HG02938 (cell line): ENCODE measurements around the gene PLA2G10.
"Not testable (repeated sequence)": the region's sequence is repeated elsewhere in the genome, so short reads cannot be mapped to it uniquely, and the experiment has no call there.

Experiments used
- ATAC-seq: cut with Tn5 transposase; IDR thresholded peaks from one replicate; pipeline ENCODE4 v1.9.1; 2021; ENCODE audit warnings: mild to moderate bottlenecking, moderate library complexity; ENCODE audit not compliant: unreplicated experiment

PLA2G10 gene, protein sequence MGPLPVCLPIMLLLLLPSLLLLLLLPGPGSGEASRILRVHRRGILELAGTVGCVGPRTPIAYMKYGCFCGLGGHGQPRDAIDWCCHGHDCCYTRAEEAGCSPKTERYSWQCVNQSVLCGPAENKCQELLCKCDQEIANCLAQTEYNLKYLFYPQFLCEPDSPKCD

DNA sequence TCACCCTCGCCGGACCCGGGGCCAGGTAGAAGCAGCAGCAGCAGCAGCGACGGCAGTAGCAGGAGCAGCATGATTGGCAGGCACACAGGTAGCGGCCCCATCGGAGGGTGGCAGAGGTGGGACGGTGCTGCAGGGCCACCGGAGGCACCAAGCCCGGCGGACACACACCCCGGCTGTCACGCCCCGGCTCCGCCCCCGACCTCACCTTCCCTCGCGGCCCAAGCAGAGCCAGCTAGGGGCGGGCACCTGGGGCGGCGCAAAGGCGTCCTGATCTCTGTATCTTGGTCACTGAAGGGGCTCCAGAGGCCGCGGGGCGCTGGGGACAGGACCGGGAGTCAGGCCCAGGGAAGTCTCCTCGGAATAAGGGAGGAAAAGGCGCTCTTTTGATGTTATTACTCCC, at the start of gene PLA2G10:
Gene PLA2G10, minus strand, starts transcription at position 180 of the 400 bp plus-strand sequence. Its CDS starts 79 bp downstream, at position 101.
- ATAC-seq, result not testable (repeated sequence)

DNA sequence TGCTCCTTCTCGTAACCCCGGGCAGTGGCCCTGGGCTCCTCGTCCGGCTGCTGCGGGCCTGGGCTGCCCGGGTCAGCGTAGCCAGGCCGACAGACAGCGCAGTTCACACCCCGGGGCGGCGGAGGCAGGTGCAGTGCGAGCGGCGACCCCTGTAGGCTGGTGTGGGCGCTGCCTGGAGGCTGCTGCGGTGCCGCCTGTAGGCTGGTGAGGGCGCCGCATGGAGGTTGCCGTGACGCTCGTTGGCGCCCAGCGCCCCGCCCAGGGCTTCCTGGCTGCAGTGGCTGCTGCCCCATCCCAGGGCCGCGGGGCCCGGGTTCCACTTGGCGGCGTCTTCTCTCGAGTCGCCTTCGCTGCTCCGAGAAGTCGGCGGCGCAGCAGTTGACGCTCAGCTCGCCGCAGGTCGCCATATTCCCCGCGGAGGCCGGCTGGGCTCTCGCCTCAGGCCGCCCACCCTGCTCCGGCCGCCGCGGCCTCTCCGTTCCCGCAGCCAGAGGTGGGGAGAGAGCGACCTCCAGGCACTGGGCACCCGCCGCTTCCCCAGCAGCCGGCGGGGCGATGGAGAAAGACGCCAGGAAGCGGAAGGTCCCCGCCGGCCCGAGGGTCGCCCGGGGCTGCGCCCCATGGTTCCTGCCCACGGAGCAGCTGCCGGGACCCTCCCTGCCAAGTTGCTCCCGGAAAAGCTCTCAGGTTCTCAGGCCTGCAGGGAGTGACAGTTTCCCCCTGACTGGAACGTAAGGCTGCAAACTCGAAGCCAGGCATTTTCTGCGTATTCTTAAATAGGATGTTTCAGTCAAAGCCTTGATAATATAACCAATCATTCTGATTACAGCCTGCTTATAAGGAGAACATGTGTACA, 48.4 kb upstream of the PLA2G10 start, which contains the start of gene NPIPA2:
Gene NPIPA2, plus strand, starts transcription at position 261 of the 856 bp plus-strand sequence. CDS start 5,533 bp downstream, outside the sequence.
- peak; percentile 90 for ATAC-seq

DNA sequence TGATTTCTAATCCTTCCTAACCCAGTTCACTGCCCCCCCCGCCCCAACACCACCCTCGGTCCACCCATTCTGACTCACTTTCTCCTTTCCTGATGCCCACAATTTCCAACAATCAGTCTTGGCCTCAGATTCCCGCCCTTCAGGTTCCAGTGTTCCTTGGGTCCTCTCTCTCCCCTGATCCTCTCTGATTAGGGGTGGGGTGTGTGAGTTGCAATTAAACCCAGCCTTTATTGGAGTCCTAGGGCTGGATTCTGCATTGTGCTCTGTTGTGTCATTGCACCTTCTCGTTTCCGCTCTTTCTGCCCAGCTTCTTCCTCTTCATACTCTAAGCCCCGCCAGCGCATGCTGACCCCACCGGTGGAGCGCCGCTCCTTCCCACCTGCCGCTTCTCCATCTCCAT, 47.7 kb upstream of the PLA2G10 start:
- peak; percentile 6 for ATAC-seq

DNA sequence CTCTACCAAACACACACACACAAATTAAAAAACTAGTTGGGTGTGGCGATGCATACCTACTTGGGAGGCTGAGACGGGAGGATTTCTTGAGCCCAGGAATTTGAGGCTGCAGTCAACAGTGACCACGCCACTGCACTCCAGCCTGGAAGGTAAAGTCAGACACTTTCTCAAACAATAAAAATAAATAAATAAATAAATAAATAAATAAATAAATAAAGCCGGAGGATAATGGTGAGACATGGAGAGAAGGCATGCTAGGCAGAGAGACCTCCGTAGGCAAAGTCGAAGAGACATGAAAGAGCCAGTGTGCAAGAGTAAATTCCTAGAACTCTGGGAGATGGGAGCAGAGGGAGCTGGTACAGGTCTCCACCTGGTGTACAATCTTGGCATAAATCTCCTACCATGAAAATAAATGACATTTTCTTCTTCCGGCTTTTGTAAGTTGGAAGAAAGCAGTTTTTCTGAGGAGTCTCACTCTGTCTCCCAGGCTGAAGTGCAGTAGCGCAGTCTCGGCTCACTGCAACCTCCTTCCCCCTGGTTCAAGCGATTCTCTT, 46.8 kb upstream of the PLA2G10 start:
- ATAC-seq, result not testable (repeated sequence)

DNA sequence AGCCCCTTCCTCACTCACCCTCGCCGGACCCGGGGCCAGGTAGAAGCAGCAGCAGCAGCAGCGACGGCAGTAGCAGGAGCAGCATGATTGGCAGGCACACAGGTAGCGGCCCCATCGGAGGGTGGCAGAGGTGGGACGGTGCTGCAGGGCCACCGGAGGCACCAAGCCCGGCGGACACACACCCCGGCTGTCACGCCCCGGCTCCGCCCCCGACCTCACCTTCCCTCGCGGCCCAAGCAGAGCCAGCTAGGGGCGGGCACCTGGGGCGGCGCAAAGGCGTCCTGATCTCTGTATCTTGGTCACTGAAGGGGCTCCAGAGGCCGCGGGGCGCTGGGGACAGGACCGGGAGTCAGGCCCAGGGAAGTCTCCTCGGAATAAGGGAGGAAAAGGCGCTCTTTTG, 39.1 kb upstream of the PLA2G10 start:
- not testable (repeated sequence) for ATAC-seq

DNA sequence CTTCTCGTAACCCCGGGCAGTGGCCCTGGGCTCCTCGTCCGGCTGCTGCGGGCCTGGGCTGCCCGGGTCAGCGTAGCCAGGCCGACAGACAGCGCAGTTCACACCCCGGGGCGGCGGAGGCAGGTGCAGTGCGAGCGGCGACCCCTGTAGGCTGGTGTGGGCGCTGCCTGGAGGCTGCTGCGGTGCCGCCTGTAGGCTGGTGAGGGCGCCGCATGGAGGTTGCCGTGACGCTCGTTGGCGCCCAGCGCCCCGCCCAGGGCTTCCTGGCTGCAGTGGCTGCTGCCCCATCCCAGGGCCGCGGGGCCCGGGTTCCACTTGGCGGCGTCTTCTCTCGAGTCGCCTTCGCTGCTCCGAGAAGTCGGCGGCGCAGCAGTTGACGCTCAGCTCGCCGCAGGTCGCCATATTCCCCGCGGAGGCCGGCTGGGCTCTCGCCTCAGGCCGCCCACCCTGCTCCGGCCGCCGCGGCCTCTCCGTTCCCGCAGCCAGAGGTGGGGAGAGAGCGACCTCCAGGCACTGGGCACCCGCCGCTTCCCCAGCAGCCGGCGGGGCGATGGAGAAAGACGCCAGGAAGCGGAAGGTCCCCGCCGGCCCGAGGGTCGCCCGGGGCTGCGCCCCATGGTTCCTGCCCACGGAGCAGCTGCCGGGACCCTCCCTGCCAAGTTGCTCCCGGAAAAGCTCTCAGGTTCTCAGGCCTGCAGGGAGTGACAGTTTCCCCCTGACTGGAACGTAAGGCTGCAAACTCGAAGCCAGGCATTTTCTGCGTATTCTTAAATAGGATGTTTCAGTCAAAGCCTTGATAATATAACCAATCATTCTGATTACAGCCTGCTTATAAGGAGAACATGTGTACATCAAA, 9.3 kb upstream of the PLA2G10 start, which contains the start of gene NPIPA3:
Gene NPIPA3, plus strand, starts transcription at position 256 of the 856 bp plus-strand sequence. CDS start 5,533 bp downstream, outside the sequence.
- ATAC-seq, result peak; percentile 90

DNA sequence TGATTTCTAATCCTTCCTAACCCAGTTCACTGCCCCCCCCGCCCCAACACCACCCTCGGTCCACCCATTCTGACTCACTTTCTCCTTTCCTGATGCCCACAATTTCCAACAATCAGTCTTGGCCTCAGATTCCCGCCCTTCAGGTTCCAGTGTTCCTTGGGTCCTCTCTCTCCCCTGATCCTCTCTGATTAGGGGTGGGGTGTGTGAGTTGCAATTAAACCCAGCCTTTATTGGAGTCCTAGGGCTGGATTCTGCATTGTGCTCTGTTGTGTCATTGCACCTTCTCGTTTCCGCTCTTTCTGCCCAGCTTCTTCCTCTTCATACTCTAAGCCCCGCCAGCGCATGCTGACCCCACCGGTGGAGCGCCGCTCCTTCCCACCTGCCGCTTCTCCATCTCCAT, 8.6 kb upstream of the PLA2G10 start:
- not testable (repeated sequence) for ATAC-seq

DNA sequence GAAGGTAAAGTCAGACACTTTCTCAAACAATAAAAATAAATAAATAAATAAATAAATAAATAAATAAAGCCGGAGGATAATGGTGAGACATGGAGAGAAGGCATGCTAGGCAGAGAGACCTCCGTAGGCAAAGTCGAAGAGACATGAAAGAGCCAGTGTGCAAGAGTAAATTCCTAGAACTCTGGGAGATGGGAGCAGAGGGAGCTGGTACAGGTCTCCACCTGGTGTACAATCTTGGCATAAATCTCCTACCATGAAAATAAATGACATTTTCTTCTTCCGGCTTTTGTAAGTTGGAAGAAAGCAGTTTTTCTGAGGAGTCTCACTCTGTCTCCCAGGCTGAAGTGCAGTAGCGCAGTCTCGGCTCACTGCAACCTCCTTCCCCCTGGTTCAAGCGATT, 7.8 kb upstream of the PLA2G10 start:
- ATAC-seq, result not testable (repeated sequence)

DNA sequence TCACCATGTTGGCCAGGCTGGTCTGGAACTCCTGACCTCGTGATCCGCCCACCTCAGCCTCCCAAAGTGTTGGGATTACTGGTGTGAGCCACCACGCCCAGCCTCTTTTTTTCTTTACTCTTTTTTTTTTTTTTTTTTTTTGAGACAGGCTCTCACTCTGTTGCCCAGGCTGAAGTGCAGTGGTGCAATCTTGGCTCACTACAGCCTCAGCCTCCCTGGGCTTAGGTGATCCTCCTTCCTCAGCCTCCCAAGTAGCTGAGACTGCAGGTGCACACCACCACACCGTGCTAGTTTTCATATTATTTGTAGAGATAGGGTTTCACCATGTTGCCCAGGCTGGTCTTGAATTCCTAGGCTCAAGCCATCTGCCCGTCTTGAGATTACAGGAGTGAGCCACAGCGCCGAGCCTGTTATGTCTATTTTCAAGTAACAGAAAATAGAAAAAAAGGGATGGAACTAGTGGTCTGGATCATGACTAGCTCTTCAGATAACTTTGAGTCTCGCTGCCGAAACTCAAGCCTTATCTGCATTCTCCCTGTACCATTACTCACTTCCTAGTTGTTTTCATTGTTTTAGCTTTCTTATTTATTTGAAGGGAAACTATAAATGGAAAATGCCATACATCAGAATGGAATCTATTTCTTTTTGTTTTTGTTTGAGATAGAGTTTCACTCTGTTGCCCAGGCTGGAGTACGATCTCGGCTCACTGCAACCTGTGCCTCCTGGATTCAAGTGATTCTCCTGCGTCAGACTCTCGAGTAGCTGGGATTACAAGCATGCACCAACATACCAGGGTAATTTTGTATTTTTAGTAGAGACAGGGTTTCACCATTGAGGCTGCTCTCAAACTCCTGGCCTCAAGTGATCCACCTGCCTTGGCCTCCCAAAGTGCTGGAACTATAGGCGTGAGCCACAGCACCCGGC, 8.0 kb downstream of the PLA2G10 start:
- not testable (repeated sequence) for ATAC-seq

DNA sequence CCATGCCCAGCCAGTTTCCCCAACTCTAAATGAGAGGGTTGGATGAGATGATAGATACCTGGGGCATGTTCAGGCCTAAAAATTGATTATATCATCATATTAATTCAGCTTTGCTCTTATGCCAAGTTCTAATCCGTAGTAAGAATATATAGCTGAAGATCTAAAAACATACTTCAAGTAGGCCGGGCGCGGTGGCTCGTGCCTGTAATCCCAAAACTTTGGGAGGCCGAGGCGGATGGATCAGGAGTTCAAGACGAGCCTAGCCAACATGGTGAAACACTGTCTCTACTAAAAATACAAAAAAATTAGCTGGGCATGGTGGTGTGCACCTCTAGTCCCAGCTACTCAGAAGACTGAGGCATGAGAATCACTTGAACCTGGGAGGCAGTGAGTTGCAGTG, 12.0 kb downstream of the PLA2G10 start:
- no peak for ATAC-seq

DNA sequence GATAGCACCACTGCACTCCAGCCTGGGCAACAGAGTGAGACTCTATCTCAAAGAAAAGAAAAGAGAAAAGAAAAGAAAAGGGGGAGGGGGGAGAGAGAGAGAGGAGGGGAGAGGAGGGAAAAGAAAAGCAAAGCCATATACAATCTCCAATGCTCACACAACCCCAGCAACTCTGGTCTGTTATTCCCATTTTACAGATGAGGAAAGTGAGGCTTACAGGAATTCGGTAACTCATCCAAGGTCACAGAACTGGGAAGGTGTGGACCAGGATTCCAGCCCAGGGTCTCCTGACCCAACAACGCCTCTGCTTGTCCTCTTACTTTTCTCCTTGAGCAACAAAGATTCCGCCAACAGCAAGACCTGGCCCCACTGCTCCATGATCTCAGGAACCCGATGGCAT, 13.0 kb downstream of the PLA2G10 start:
- no peak for ATAC-seq

DNA sequence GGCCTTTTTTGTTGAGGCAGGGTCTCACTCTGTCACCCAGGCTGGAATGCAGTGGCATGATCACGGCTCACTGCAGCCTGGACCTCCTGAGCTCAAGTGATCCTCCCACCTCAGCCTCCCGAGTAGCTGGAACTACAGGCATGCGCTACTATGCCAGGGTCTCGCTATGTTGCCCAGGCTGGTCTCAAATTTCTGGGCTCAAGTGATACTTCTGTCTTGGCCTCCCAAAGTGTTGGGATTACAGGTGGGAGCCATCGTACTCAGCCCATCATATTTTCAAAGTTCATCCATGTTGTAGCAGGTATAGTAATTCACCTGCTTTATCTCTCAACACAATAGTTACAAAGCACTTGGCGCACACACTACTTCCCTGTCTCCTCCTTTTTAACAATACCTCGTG, 13.7 kb downstream of the PLA2G10 start:
- ATAC-seq, result not testable (repeated sequence)

DNA sequence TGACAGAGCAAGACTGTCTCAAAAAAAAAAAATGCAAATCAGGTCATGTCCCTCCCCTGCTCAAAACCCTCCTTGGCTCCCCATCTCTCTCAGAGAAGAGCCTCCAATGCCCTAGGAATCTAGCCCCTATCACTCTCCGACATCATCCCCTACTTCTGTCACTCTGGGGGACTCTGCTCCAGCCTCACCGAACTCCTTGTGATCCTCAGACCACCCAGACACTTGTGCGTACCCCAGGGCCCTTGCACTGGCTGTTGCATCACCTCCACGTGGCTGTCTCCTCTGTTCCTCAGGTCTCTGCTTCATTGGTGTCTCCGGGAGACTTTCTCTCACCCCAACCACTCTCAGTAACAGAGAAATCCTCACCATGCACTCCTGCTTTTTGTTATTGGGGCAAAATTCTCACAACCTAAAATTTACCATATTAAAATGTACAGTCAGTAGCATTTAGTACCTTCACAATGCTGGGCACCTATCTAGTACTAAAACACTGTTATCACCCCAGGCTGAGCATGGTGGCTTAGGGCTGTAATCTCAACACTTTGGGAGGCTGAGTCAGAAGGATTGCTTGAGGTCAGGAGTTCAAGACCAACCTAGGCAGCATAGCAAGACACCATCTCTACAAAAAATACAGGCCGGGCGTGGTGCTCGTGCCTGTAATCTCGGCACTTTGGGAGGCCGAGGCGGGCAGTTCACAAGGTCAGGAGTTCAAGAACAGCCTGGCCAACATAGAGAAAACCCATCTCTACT, 15.2 kb downstream of the PLA2G10 start:
- no peak for ATAC-seq

DNA sequence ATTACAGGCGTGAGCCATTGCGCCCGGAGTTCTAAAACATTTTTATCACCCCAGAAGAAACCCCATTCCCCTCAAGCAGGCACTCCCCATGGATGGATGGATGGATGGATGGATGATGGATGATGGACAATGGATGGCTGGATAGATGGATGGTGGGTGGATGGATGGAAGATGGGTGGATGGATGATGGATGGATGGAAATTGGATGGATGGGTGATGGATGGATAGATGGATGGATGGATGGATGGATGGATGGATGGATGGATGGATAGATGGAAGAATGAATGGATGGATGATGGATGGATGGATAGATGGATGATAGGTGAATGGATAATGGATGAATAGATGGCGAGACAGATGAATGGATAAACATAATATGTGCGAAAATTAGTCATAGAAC, 16.5 kb downstream of the PLA2G10 start:
- no peak for ATAC-seq

DNA sequence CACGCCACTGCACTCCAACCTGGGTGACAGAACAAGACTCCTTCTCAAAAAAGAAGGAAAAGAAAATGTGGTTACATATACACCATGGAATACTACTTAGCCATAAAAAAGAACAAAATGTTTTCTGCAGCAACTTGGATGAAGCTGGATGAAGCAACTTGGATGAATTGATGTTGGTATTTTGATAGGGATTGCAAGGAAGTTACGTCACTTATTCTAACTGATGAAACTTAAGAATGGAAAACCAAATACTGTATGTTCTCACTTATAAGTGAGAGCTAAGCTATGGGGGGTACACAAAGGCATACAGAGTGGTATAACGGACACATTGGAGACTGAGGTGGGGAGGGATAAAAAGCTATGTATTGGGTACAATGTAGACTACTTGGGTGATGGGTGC, 17.5 kb downstream of the PLA2G10 start:
- ATAC-seq, result no peak

DNA sequence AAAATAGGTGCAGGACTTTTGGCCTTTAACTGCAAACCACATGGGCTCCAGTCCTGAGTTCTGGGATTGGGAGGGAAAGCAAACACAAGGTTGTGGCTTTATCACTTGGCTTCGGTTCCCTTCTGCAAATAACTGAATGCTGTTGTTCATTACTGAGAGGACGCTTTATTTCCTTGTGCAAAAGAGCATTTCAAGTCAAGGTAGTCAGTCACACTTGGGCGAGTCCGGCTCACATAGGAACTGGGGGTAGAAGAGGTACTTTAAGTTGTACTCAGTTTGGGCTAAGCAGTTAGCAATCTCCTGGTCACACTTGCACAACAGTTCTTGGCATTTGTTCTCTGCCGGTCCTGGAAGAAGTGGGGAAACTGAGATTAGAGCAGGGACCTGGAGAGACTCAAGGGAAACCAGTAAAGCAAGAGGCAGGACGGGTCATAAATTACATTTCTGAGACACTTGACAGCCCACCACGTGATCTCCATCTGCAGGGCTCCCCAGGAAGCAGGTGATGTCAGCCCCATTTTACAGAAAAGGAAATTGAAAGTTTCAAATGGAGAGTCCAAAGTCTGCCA, 21.6 kb downstream of the PLA2G10 start:
- peak; percentile 88 for ATAC-seq

DNA sequence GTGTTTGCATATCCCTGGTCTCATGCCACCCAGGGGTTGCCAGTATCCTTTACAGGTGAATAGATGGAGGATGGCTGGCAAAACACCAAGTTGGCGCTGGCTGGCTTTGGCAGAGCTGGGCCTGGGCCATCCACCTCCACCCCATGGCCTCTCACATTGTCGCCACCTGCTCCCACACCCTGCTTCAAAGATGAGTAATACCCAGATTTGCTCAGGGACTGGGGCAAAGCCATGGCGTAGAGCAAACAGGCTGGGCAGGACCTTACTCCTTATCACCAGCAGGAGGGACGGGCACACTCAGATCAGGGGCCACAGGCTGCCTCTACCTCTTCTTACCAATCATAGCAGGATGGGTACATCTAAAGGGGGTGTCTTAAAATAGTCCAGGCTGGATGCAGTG, 24.3 kb downstream of the PLA2G10 start:
- no peak for ATAC-seq

DNA sequence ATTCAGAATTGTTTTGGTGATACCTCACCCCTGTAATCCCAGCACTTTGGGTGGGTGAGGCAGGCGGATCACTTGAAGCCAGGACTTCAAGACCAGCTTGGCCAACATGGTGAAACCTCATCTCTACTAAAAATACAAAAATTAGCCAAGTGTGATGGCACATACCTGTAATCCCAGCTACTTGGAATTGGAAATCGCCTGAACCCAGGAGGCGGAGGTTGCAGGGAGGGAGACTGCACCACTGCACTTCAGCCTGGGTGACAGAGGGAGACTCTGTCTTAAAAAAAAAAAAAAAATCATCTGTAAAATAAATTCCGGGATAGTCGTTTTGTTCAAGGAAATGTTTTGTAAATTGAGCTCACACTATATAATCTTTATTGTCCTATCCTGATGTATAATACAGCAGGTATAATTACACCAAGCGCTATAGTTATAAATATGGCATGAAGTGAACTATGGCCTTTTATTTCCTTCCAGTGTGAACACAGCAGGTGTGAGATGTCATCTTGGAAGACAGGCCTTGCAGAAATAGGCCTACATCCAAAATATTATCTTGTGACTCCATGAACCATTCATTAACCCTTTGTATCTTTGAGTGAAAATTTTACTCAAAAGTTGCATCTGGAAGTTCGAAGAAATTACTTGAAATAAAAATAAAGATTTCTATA, 25.4 kb downstream of the PLA2G10 start:
- ATAC-seq, result no peak
